WTC11 (cell line): ENCODE data around the gene CTPS2. TPM values are rescaled to one million over a fixed set of nuclear protein-coding genes. Genes with fewer than 3 reads are reported as not detected.

ENCODE experiments used
- ATAC-seq: fragments of 200-7000 bp; cut with Tn5 transposase; 2 replicates; pipeline ENCODE4 v1.10.0; 2021; ENCODE audit warnings: mild to moderate bottlenecking, moderate library complexity
- CTCF ChIA-PET: fragments of 300-600 bp; sonication (Branson Sonifier 250); formaldehyde crosslinking; loops from one replicate; lab custom pipeline; 2021; ENCODE audit warnings: antibody characterized with exemption; lab: Charles Lee
- POLR2A ChIA-PET: fragments of 350-600 bp; sonication (Branson Sonifier 250); formaldehyde crosslinking; loops from one replicate; lab custom pipeline; 2021; ENCODE audit warnings: antibody characterized with exemption; lab: Charles Lee
- DNase-seq: peaks from one replicate; pipeline ENCODE4 v3.0.0; 2021; ENCODE audit warnings: low spot score
- H3K27ac Mint-ChIP-seq: 2 replicates; pipeline ENCODE4 v1.8.0; 2021; ENCODE audit warnings: mixed read lengths
- H3K27me3 Mint-ChIP-seq: 2 replicates; pipeline ENCODE4 v1.8.0; 2021; ENCODE audit warnings: low read depth, mild to moderate bottlenecking, moderate library complexity, mixed read lengths
- H3K36me3 Mint-ChIP-seq: 2 replicates; pipeline ENCODE4 v1.8.0; 2021; ENCODE audit warnings: mixed read lengths
- H3K4me1 Mint-ChIP-seq: 2 replicates; pipeline ENCODE4 v1.8.0; 2022; ENCODE audit warnings: mixed read lengths
- H3K4me3 Mint-ChIP-seq: 2 replicates; pipeline ENCODE4 v1.8.0; 2021; ENCODE audit warnings: mild to moderate bottlenecking, moderate library complexity, mixed read lengths
- H3K9me3 Mint-ChIP-seq: 2 replicates; pipeline ENCODE4 v1.8.0; 2021; ENCODE audit warnings: mixed read lengths
- AFF4 ChIP-seq: sonication (generic); formaldehyde crosslinking; IDR thresholded peaks from 2 replicates; pipeline ENCODE4 v1.8.1; 2023; ENCODE audit warnings: mild to moderate bottlenecking, missing genetic modification reagents, borderline replicate concordance
- ATF2 ChIP-seq: sonication (generic); formaldehyde crosslinking; IDR thresholded peaks from 2 replicates; pipeline ENCODE4 v1.8.1; 2022; ENCODE audit warnings: low read depth, missing genetic modification reagents, borderline replicate concordance
- ATF3 ChIP-seq: sonication (generic); formaldehyde crosslinking; conservative IDR thresholded peaks from 2 replicates; pipeline ENCODE4 v1.8.1; 2022; ENCODE audit warnings: mild to moderate bottlenecking, missing genetic modification reagents
- CREM ChIP-seq: sonication (generic); formaldehyde crosslinking; IDR thresholded peaks from 2 replicates; pipeline ENCODE4 v1.8.1; 2022; ENCODE audit warnings: mild to moderate bottlenecking, missing genetic modification reagents, moderate library complexity
- GTF2I ChIP-seq: fragments of 250-450 bp; sonication (Bioruptor Pico); conservative IDR thresholded peaks from 2 replicates; pipeline ENCODE4 v1.4.0; 2021; ENCODE audit warnings: mild to moderate bottlenecking
- HMGXB4 ChIP-seq: sonication (generic); formaldehyde crosslinking; IDR thresholded peaks from 2 replicates; pipeline ENCODE4 v1.8.1; 2023; ENCODE audit warnings: mild to moderate bottlenecking, moderate library complexity, missing genetic modification reagents
- IRF1 ChIP-seq: sonication (generic); formaldehyde crosslinking; IDR thresholded peaks from 2 replicates; pipeline ENCODE4 v1.8.0; 2023; ENCODE audit warnings: missing genetic modification reagents
- JAZF1 ChIP-seq: fragments of 250-450 bp; sonication (Bioruptor Pico); IDR thresholded peaks from 2 replicates; pipeline ENCODE4 v1.9.0; 2021; ENCODE audit warnings: moderate library complexity, mild to moderate bottlenecking, inconsistent platforms
- NFYB ChIP-seq: sonication (generic); formaldehyde crosslinking; conservative IDR thresholded peaks from 2 replicates; pipeline ENCODE4 v1.8.0; 2022; ENCODE audit warnings: low read depth, missing genetic modification reagents
- OVOL2 ChIP-seq: fragments of 250-450 bp; sonication (Bioruptor Pico); IDR thresholded peaks from 2 replicates; pipeline ENCODE4 v1.9.0; 2021; ENCODE audit warnings: mild to moderate bottlenecking, borderline replicate concordance
- SP1 ChIP-seq: sonication (generic); formaldehyde crosslinking; conservative IDR thresholded peaks from 2 replicates; pipeline ENCODE4 v1.8.1; 2022; ENCODE audit warnings: missing genetic modification reagents
- ZNF121 ChIP-seq: sonication (generic); formaldehyde crosslinking; IDR thresholded peaks from 2 replicates; pipeline ENCODE4 v1.8.0; 2023; ENCODE audit warnings: missing genetic modification reagents
- ZNF219 ChIP-seq: sonication (generic); formaldehyde crosslinking; IDR thresholded peaks from 2 replicates; pipeline ENCODE4 v1.8.0; 2023; ENCODE audit warnings: missing genetic modification reagents, mild to moderate bottlenecking, borderline replicate concordance
- ZNF317 ChIP-seq: sonication (generic); formaldehyde crosslinking; IDR thresholded peaks from 2 replicates; pipeline ENCODE4 v1.8.1; 2023; ENCODE audit warnings: low read depth, mild to moderate bottlenecking, moderate library complexity, missing genetic modification reagents, borderline replicate concordance
- ZNF425 ChIP-seq: fragments of 250-450 bp; sonication (Bioruptor Pico); conservative IDR thresholded peaks from 2 replicates; pipeline ENCODE4 v1.9.0; 2021; ENCODE audit warnings: mild to moderate bottlenecking
- ZNF532 ChIP-seq: fragments of 250-450 bp; sonication (Bioruptor Pico); IDR thresholded peaks from 2 replicates; pipeline ENCODE4 v1.9.0; 2021; ENCODE audit warnings: mild to moderate bottlenecking, borderline replicate concordance
- total RNA-seq: library from RNA; stranded (reverse); gene quantifications from 3 replicates; pipeline ENCODE4 v1.2.3, GENCODE V29; 2021

CTPS2 gene
- total RNA-seq, 1 experiment from 2014 or later, result 23.2 TPM

GRCh38 chrX:16659321-16659720 is 53.1 kb downstream of the CTPS2 start (continued):
- TF ChIP-seq ZNF219 (no peak), GTF2I (no peak), SP1 (CRISPR knock-in tag) (no peak), ZNF532 (CRISPR knock-in tag) (no peak), HMGXB4 (CRISPR knock-in tag) (no peak), JAZF1 (no peak), IRF1 (CRISPR knock-in tag) (no peak), ZNF317 (CRISPR knock-in tag) (no peak), ATF3 (no peak)
- TF ChIP-seq, all 79 proteins: peak for 0

- TF ChIP-seq OVOL2, result no peak
- no peak for TF ChIP-seq CREM
- TF ChIP-seq ZNF425 (CRISPR knock-in tag), result no peak
- no peak overlapping the region for H3K4me3 Mint-ChIP-seq
- no peaks in the 10 kb centered on the region for H3K9me3 Mint-ChIP-seq
- peaks cover 25% of the 10 kb centered on the region for H3K36me3 Mint-ChIP-seq
- ATAC-seq (no peak), DNase-seq (no peak)
- H3K27ac Mint-ChIP-seq, result no peak overlapping the region
- ChIA-PET CTCF (no interaction called here), POLR2A (no interaction called here)
- peaks cover 19% of the 10 kb centered on the region for H3K4me1 Mint-ChIP-seq
- H3K27me3 Mint-ChIP-seq, result no peaks in the 10 kb centered on the region
These were observed 54.2 kb downstream of the CTPS2 start for GRCh38 chrX:16658284-16658683.

GRCh38 chrX:16654093-16654492 is 58.4 kb downstream of the CTPS2 start:
- Mint-ChIP-seq H3K27ac (0 out of 2 replicates have a peak overlapping the region, but pooled peaks have one; percentile 19), H3K9me3 (no peaks in the 10 kb centered on the region), H3K36me3 (peaks cover 22% of the 10 kb centered on the region), H3K4me1 (peaks cover 21% of the 10 kb centered on the region), H3K4me3 (no peak overlapping the region), H3K27me3 (no peaks in the 10 kb centered on the region)
- no peak for TF ChIP-seq ATF2 (CRISPR knock-in tag)
- TF ChIP-seq AFF4 (CRISPR knock-in tag), result no peak
- no peak for TF ChIP-seq NFYB
- no peak for TF ChIP-seq ZNF121
- DNase-seq (no peak), ATAC-seq (no peak)
- ChIA-PET POLR2A (no interaction called here), CTCF (interaction anchor here (0.5 kb wide), 1 partner anchor 112 kb away, joined by 5 read pairs; no protein-coding TSS in a partner anchor)
